Choroid plexus epithelial cell (primary cell): ENCODE results near the gene ZNF91.

Source experiments
- DNase-seq: peaks from one replicate; pipeline ENCODE4 v3.0.0-alpha.2; 2010; ENCODE audit warnings: low read depth
- H3K4me3 ChIP-seq: 2 replicates; pipeline ENCODE4 v1.5.1; 2011; ENCODE audit warnings: low read depth, mild to moderate bottlenecking, control low read depth, low read length, moderate library complexity
- TF ChIP-seq, protein P1 (sequence below): conservative IDR thresholded peaks from 2 replicates; pipeline ENCODE4 v1.5.1; 2011; ENCODE audit warnings: low read depth, mild to moderate bottlenecking, control low read depth, inconsistent platforms, low read length, moderate library complexity

The ZNF91 gene

DNA sequence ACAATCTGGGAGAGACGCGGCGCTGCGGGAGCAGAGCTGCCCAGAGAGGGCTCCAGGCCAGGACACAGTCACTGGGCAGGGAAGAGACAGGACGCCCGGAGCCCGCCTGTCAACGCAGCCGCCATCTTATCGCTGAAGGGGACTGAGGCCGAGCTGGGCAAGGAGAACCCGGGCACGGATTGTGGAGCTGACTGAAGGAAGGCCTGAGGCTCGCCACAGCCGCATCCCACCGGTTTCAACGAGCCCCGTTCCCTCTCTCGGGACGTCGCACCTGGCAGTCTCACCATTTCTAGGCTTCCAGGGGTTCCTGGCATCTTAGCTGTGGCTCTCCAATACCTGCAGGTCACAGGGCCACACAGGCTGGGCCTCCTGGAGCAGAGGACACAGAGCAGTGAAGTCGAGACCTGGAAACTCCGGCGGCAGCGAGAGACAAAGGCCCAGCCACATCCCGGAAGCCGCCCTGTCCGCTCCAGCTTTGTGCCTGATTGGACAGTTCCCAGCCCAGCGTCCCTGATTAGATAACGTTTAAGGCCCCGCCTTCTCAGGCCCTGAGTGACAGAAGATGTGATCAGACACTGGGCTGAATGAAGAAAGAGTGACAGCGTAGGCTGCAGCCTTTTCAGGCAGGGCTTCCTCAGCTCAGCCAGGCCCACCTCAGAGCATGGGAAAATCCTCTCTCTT is at the start of gene ZNF91:
ZNF91 (minus strand) TSS at position 431 of the 681 bp plus-strand sequence; CDS start at position 314, 117 bp downstream.
- TF ChIP-seq, protein P1, sequence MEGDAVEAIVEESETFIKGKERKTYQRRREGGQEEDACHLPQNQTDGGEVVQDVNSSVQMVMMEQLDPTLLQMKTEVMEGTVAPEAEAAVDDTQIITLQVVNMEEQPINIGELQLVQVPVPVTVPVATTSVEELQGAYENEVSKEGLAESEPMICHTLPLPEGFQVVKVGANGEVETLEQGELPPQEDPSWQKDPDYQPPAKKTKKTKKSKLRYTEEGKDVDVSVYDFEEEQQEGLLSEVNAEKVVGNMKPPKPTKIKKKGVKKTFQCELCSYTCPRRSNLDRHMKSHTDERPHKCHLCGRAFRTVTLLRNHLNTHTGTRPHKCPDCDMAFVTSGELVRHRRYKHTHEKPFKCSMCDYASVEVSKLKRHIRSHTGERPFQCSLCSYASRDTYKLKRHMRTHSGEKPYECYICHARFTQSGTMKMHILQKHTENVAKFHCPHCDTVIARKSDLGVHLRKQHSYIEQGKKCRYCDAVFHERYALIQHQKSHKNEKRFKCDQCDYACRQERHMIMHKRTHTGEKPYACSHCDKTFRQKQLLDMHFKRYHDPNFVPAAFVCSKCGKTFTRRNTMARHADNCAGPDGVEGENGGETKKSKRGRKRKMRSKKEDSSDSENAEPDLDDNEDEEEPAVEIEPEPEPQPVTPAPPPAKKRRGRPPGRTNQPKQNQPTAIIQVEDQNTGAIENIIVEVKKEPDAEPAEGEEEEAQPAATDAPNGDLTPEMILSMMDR: no peak
- DNase-seq: peak; percentile 98

DNA sequence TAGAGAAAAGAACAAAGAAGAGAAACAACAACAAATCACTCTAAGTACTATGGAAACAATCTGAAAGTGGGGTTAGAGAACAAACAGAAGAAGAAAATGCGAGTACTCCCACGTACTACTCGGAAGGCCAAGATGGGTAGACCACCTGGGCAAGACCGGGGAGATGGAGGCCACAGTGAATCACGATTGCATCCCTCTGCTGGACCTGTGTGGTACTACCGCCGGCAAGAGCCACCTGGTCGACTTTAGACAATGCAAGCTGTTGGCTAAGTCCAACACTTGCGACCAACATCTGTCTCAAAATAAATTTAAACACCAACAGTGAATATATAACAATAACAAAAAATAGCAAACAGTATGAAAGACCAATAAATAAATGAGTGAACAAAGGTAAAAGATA is 45.5 kb upstream of the ZNF91 start:
- TF ChIP-seq, protein P1: peak; percentile 53
- no peak overlapping the region for H3K4me3 ChIP-seq
- DNase-seq: no peak

More for the DNA sequence above, at the start of gene ZNF91:
- peak within 1 kb of the TSS; percentile 95 for H3K4me3 ChIP-seq

DNA sequence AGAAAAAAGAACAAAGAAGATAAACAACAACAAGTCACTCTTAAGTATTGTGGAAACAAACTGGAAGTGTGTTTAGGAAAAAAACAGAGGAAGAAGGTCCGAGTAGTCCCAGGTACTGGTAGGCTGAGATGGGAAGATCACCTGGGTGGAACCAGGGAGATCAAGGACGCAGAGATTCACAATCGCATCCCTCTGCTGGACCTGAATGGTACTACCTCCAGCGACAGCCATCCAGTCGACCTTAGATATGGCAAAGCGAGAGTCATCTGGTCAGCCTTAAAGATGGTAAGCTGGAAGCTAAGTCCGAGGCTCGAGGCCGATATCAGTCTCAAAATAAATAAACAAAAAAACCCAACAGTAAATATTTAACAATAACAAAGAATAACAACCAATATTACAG is 44.9 kb upstream of the ZNF91 start:
- TF ChIP-seq, protein P1: peak; percentile 37

DNA sequence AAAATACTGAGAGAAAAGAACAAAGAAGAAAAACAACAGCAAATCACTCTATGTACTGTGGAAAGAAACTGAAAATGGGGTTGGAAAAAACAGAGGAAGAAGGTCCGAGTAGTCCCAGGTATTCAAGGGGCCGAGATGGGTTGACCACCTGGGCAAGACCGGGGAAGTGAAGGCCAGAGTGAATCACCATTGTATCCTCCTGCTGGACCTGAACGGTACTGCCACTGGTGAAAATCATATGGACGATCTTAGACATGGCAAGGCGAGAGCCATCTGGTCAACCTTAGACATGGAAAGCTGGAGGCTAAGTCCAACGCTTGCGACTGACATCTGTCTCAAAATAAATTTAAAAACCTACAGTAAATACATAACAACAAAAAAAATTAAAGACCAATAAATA is 44.4 kb upstream of the ZNF91 start:
- H3K4me3 ChIP-seq: no peak overlapping the region
- DNase-seq: no peak
- TF ChIP-seq, protein P1: peak; percentile 49

More for the DNA sequence above, 44.9 kb upstream of the ZNF91 start:
- no peak overlapping the region for H3K4me3 ChIP-seq
- no peak for DNase-seq

DNA sequence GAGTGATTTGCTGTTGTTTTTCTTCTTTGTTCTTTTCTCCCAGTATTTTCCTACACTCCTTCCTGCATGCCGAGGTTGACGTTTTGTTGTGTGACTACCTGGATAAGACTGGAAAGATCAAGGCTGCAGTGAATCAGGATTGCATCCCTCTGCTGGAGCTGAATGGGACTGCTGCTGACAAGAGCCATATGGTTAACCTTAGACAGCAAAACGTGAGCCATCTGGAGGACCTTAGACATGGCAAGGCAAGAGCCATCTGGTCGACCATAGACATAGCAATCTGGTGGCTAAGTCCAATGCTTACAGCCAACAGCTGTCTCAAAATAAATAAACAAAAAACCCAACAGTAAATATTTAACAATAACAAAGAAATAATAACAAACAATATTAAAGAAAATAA is 42.6 kb upstream of the ZNF91 start:
- H3K4me3 ChIP-seq: no peak overlapping the region
- no peak for DNase-seq
- TF ChIP-seq, protein P1: no peak

DNA sequence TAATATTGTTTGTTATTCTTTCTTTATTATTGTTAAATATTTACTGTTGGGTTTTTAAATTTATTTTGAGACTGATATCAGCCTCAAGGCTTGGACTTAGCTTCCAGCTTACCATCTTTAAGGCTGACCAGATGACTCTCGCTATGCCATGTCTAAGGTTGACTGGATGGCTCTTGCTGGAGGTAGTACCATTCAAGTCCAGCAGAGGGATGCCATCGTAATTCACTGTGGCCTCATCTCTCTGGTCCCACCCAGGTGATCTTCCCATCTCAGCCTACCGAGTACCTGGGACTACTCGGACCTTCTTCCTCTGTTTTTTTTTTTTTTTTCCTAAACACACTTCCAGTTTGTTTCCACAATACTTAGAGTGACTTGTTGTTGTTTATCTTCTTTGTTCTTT is 41.7 kb upstream of the ZNF91 start:
- no peak overlapping the region for H3K4me3 ChIP-seq
- TF ChIP-seq, protein P1: peak; percentile 43
- DNase-seq: no peak

DNA sequence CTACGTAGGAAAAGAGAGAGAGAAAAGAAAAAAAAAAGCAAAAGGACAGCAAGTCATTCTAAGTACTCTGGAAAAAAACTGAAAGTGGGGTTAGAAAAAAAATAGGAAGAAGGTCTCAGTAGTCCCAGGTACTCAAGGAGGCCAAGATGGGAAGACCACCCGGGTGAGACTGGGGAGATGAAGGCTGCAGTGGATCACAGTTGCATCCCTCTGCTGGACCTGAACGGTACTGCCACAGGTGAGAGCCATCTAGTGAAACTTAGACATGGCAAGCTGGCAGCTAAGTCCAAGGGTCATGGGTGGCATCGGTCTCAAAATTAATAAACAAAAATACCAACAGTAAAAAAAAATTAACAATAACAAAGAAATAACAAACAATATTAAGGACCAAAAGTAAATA is 41.0 kb upstream of the ZNF91 start:
- TF ChIP-seq, protein P1: peak; percentile 49
- no peak overlapping the region for H3K4me3 ChIP-seq
- no peak for DNase-seq
